SK-N-DZ (cell line): ENCODE measurements around the gene CYBC1.
"Not testable (repeated sequence)": the region's sequence is repeated elsewhere in the genome, so short reads cannot be mapped to it uniquely, and the experiment has no call there.

Experiments used
- DNase-seq: peaks from one replicate; pipeline ENCODE4 v3.0.0-alpha.2; 2015; ENCODE audit warnings: low spot score

Gene CYBC1

GRCh38 chr17:82435601-82436583 lies 14.7 kb downstream of the CYBC1 start:
- DNase-seq = no peak

GRCh38 chr17:82435103-82435502 lies 15.4 kb downstream of the CYBC1 start:
- no peak for DNase-seq

- no peak for DNase-seq
Observed at GRCh38 chr17:82434216-82434565, 16.4 kb downstream of the CYBC1 start.

GRCh38 chr17:82433560-82434215 lies 16.9 kb downstream of the CYBC1 start:
- DNase-seq = no peak

DNA sequence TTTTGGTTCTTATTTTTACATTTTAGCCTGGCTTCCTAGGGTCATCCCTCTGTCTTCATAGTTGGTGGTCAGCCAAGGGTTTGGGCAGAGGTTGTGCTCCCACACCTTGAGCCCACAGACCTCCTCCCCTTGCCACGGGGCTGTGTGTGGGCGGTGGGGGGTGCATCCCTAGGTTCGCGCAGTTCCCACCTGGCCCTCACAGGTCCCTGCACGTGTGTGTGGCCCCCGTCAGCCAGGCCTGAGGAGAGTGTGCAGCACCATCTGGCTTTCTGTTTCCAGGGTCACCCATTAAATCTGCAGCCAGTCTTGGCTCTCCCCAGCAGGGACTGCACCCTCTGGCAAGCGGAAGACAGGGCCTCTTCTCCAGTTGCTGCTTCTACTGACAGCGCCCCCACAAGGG lies 18.5 kb downstream of the CYBC1 start:
- no peak for DNase-seq

- DNase-seq = no peak
Observed at GRCh38 chr17:82429824-82430223, 20.7 kb downstream of the CYBC1 start.

- no peak for DNase-seq
Observed at GRCh38 chr17:82428546-82428945, 22.0 kb downstream of the CYBC1 start.

DNA sequence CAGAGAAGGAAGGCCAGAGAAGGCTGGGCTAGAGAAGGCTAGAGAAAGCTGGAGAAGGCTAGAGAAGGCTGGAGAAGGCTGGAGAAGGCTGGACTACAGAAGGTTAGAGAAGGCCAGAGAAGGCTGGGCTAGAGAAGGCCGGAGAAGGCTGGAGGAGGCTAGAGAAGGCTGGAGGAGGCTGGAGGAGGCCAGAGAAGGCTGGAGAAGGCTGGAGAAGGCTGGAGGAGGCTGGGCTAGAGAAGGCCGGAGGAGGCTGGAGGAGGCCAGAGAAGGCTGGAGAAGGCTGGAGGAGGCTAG lies 25.7 kb downstream of the CYBC1 start:
- DNase-seq = no peak

DNA sequence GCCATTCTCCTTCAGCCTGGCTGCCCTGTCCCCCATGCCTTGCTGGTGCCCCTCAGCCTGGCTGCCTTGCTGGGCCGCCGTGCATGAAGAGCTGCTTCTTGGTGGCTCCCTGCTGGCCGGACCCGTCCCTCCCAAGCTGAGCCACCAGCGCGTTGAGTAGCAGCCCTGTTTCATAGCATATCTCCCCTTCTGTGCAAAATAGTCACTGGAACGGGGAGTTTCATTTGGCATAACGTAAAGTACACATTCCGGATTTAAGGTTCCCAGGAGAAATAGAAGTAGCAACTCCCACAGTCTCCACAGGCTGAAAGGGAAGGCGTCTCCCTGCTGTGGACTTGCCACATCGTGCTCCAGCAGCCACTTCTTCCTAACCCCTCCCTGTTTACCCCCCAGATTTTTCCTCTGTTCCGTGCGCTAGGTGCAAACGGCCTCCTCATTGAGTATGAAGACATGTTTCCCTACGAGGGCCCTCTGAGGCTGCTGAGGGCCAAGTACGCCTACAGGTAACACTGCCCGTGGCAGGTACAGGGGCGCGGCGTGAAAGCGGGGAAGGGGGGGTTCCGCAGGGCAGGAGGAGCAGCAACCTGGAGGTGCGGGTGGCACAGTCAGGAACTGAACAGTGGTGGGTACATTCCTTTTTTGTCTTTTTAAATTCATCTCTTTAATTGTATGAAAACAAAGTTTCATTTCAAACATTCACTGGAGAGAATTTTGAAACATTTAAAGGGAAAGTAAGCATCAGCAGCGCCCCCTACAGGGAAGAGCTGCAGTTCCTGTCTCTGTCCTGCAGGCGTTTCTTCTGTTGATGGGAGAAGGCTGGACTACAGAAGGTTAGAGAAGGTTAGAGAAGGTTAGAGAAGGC lies 26.3 kb downstream of the CYBC1 start:
- DNase-seq = no peak

GRCh38 chr17:82419540-82419939 lies 31.0 kb downstream of the CYBC1 start:
- DNase-seq = no peak

- peak; percentile 85 for DNase-seq
Observed at GRCh38 chr17:82418001-82418986, 32.3 kb downstream of the CYBC1 start, which contains the start of the genes HEXD and OGFOD3. TSS of gene HEXD (plus strand) at chr17:82418347. CDS start at chr17:82419800, 1,453 bp downstream. TSS of gene OGFOD3 (minus strand) at chr17:82418586. CDS start at chr17:82418485, 101 bp downstream.

- no peak for DNase-seq
Observed at GRCh38 chr17:82416771-82417170, 33.8 kb downstream of the CYBC1 start.

DNA sequence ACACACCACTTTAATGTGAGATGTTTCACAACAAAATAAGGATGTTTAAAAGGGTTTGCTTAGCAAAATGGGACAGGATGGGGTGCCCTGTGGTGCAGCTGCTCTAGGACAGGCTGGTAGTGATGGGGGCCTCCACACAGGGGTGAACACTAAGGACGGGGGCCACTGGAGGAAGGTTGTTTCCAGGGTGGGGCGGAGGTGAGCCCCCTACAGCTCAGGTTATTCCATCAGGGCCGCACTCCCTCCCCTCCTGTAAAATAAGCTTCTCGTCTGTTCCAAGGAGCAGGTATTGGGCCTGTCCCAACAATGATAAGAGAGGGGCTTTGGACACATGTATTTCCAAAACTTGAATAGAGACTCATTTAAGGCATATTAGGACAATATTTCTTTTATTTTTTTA lies 34.3 kb downstream of the CYBC1 start:
- no peak for DNase-seq

DNA sequence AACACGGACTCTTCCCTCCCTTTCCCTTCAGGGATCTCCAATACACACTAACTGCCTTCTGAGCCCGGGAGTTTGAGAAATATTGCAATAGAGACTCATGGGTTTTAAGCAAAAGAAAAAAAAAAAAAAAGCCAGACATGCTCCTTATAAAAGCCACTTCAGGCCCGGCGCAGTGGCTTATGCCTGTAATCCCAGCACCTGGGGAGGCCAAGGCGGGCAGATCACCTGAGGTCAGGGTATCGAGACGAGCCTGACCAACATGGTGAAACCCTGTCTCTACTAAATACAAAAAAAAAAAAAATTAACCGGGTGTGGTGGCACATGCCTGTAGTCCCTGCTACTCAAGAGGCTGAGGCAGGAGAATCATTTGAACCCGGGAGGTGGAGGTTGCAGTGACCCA lies 34.8 kb downstream of the CYBC1 start:
- DNase-seq = no peak

GRCh38 chr17:82415336-82415735 lies 35.2 kb downstream of the CYBC1 start:
- no peak for DNase-seq

- peak; percentile 60 for DNase-seq
Observed at GRCh38 chr17:82414548-82415281, 35.8 kb downstream of the CYBC1 start.

DNA sequence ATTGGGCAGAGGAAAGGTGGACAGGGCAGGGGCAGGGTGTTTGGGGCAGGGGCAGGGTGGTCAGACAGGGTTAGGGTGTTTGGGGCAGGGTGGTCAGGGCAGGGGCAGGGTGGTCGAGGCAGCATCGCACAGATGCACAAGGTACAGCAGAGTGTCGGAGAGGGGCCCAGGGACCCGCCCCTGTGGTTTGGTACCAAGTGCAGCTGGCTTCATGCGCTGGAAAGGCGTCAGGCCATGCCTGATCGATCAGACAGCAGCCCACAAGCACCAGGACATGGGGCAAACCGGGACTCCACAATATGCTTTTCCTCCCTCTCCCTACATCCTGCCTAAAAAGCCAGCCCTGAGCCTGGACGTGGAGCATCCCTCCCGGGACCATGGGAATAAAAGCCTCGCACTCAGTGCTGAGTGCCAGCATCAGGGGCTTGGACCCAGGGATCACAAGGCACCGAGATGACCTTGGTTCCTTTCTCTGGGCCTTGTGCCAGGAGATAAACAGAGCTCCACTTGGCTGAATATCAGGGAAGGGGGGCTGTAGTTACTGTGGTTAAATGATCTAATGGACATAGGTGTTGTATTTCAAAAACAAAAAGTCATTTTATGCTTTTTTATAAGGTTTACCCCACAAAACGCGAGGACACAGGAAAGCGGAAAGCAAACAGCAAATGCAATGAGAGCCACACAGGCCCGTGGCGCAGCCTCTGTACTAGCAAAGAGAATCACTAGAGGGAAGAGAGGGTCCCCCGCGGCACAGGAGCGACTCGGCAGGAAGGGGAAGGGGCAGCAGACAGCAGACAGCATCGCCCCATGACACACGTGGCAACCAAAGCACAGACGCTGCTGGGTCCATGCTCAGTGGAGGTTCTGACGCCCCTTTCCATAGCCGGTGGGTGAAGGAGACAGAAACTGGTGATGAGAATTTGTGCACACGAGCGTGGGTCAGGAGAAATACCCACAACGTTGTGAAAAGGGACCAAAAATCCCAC lies 37.7 kb downstream of the CYBC1 start:
- no peak for DNase-seq

- DNase-seq = not testable (repeated sequence)
Observed at GRCh38 chr17:82412081-82412480, 38.5 kb downstream of the CYBC1 start.
